HG03196 (cell line): ENCODE data around the gene OR2J2.
"Not testable (repeated sequence)": the region's sequence is repeated elsewhere in the genome, so short reads cannot be mapped to it uniquely, and the experiment has no call there.

Experiments used
- ATAC-seq: cut with Tn5 transposase; IDR thresholded peaks from one replicate; pipeline ENCODE4 v1.9.1; 2021; ENCODE audit not compliant: unreplicated experiment

The OR2J2 gene

DNA sequence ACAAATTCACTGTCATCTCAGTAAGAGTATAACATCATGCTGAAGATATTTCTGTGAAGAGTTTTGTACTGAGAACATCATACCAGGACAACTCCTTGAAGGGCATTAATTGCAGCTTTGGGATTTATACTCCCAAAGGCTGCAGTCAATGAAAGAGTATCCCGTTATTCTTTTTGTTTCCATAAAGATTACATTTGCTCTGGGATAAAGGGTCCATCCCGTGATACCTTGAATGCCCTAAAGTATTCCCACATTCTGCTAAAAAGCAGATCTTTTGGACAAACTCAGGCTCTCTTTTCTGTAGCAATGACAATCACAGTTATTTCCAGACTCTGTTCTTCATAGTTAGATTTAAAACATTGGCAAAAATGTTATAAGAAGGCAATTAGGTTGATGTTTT lies at the start of gene OR2J2:
OR2J2 (plus strand) TSS at position 301 of the 400 bp plus-strand sequence. CDS start 2,729 bp downstream, outside the sequence.
- not testable (repeated sequence) for ATAC-seq

DNA sequence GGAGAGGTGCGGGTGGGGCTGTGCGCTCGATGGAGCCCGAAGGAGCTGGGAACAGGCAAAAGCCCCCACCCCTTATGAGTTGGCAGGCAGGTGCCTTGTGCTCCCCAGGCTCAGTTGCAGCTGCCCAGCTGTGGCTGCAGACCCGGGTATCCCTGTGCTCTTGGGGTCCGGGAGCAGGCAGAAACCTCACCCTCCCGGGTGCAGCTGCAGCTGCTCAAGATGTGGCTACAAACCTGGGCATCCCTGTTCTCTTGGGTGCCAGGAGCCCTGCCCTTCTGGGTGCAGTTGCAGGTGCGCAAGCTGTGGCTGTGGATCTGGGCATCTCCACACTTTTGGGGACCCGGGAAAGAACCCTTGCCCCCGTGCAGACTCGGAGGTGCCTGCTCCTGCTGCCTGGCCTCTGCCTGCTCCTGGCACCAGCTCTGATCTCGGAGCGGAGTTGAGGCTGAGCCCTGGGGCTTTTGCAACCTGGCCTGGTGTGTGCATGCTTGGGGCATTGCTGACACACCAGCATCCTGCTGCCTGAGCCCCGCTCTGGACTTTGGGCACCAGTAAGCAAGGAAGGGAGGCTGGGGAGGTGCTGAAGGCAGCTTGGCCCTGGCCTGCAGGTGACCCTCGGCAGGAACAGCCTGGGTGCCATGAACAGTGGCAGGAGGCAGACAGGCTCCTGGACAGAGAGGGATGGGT lies 41.2 kb upstream of the OR2J2 start:
- ATAC-seq, result no peak

DNA sequence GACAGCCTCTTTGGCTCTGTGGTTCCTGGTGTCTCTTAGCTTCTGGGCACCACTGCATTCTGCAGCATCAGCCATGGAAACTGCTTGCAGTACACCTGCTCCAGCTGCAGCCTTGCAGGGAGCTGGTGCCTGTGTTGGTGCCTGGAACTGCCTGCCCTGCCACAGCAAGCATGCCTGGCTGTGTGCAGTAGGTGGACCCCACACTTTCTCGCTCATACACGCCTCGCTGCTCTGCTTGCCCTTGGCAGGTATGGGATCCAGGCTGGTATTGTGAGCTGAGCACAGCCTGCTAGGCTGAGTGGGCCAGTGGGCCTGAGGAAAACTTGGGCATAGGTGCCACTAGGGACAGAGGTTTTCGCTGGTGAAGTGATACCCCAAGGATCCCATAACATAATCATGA lies 40.1 kb upstream of the OR2J2 start:
- no peak for ATAC-seq

DNA sequence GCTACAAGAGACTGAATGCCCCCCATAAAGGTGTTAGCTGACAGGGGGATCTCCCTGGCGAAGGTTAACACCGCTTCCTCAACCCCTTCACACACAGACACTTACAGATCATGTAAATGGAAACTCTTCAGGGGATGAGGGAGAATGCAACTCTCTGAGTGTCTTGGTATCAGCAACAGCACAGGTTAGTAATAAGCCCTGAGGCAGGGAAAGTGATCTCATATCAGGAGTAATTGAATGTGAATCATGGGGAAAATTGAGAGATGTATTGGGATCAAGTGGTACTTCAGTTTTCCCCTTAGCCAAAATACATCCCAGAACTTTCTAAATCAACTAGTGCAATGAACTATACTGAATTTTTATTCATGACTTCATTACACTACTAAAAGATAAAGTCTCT lies 39.0 kb upstream of the OR2J2 start:
- ATAC-seq, result no peak

DNA sequence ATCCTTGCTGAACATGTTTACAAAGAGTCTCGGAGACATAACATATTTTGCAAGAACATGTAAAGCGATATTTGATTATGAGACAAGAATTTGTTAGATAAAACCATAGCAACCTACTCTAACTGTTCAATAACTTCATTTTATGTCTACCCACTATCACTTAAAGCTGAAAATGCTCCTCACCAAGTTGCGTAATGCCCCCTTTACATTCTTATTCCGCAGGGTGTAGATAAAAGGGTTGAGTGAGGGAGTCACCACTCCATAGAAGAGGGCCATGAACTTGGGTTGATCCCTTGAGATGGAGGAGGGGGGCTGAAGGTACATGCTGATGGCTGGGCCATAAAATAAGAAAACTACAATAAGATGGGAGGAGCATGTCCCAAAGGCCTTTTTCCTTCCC lies 33.0 kb upstream of the OR2J2 start:
- ATAC-seq, result no peak

DNA sequence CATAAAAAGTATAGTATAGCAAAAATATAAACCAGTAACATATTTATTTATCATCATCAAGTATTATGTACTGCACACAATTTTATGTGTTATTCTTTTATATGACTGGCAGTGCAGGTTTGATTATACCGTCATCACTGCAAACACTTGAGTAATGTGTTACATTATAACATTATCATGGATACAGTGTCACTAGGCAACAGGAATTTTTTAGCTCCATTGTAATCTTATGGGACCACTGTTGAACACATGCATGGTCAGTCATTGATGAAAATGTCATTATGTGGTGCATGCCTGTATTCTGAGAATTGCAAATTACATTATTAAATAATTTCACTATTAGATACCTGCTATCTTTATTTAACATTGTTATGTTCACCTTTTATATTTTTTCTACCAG lies 29.1 kb upstream of the OR2J2 start:
- ATAC-seq, result no peak

DNA sequence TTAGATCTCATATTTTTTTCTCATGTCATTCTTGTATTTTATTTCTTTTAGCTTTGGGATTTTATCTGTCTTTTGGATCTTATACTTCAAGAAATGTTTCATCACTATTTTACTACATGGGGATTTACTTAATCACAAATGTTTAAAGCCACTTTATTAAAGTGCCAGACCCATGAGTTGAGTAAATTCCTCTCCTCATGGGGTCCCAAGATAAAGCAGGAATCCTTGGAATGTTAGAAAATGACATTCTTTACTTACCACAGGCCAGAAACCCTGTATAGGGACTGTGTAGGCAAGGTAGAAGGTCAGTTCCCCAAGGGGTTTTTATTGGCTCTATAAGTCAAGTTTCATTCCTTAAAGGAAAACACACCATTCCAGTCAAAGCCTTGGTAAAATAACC lies 28.4 kb upstream of the OR2J2 start:
- ATAC-seq, result no peak

DNA sequence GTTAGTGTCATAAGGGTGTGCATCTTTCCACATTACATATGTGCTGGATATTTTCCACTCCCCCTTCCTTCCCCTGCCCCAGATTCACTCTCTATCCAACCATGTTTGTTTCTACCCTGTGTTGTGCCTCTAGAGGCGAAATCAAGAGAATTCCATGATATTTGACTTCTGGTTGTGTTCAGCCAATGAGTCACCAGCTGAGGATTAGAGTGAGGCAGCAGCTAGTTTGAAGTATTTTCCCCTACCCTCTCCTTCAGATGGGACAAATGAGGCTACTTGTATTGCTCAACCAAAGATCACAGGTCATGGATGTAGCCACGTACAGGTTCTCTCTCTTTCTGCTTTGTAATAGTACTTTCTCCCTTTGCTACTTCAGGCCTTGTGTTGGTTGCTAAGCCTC lies 24.5 kb upstream of the OR2J2 start:
- no peak for ATAC-seq

DNA sequence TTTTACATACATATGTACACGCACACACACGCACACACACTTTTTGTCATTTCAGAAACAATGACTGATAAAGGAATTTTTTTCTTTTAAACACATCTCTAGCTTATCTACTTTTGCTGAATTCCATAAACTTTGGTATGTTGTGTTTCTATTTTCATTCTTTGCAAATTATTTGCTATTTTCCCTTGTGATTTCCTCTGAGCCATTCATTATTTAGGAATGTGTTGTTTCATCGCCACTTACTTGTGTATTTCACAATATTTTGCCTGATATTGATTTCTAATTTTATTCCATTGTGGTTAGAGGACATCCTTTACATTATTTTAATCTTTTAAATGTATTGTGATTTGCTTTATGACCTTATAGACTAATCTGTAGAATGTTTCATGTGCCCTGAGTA lies 23.6 kb upstream of the OR2J2 start:
- no peak for ATAC-seq

DNA sequence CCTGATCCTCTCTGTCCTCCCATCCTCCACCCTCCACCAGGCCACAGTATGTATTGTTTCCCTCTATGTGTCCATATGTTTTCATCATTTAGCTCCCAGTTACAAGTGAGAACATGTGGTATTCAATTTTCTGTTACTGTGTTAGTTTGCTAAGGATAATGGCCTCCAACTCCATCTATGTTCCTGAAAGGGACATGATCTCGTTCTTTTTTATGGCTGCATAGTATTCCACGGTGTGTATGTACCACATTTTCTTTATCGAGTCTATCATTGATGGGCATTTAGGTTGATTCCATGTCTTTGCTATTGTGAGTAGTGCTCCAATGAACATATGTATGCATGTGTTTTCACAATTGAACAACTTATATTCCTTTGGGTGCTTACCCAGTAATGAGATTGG lies 21.3 kb upstream of the OR2J2 start:
- not testable (repeated sequence) for ATAC-seq

DNA sequence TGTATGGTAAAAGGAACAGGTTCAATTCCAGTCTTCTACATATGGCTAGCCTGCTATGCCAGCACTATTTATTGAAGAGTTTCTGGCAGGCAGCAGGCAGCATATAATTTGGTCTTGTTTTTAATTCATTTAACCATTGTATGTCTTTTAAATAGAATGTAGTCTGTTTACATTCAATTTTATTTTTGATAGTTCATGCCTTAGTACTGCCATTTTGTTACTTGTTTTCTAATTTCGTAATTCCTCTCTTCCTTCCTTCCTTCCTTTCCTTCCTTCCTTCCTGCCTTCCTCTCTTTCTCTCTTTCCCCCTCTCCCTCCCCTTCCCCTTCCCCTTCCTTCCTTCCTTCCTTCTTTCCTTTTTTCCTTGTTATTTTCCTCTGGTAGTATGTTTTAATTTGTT lies 17.6 kb upstream of the OR2J2 start:
- ATAC-seq, result no peak

DNA sequence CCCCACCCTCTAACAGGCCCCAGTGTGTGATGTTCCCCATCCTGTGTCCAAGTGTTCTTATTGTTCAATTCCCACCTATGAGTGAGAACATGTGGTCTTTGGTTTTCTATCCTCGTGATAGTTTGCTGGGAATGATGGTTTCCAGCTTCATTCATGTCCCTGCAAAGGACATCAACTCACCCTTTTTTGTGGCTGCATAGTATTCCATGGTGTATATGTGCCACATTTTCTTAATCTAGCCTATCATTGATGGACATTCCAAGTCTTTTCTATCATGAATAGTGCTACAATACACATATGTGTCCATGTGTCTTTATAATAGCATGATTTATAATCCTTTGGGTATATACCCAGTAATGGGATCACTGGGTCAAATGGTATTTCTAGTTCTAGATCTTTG lies 15.5 kb upstream of the OR2J2 start:
- not testable (repeated sequence) for ATAC-seq

DNA sequence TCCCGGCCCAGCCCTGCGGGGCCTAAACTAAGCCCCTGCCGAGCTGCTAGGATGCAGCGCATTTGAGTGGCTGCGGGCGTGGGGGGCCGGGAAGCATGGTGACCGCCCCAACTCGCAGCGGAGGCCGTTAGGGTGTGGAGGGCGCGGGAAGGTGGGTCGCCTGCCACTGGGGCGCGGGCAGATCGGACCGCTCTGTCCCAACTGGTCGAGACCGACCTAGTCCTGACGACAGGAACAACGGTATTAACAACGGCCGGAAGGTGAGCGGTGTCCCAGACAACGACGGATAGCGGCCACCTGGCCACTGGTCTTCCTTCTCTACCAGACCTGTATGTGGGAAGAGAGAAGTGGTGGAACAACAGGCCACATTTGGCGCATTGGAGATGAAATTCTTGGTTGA lies 10.8 kb upstream of the OR2J2 start:
- ATAC-seq, result not testable (repeated sequence)

DNA sequence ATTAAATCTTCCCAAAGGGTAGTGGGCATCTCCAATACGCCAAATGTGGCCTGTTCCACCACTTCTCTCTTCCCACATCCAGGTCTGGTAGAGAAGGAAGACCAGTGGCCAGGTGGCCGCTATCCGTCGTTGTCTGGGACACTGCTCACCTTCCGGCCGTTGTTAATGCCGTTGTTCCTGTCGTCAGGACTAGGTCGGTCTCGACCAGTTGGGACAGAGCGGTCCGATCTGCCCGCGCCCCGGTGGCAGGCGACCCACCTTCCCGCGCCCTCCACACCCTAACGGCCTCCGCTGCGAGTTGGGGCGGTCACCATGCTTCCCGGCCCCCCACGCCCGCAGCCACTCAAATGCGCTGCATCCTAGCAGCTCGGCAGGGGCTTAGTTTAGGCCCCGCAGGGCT lies 5.1 kb upstream of the OR2J2 start:
- ATAC-seq, result not testable (repeated sequence)

DNA sequence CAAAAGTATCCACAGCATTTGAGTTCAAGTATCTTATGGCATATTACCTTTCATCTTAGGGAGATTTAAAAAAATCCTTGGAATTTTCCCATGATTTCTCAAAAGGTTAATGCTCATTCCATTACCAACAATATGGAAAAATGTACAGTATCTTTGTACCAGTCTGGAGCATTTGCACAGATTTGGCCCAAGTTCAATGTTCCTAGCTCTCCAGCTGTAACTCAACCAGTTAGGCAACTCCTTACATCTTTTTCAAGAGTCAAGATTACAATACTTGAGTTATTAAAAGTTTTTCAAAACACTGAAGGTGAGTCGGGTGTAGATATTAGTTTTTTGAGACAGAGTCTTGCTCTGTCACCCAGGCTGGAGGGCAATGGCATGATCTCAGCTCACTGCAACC lies 1.0 kb downstream of the OR2J2 start:
- no peak for ATAC-seq

DNA sequence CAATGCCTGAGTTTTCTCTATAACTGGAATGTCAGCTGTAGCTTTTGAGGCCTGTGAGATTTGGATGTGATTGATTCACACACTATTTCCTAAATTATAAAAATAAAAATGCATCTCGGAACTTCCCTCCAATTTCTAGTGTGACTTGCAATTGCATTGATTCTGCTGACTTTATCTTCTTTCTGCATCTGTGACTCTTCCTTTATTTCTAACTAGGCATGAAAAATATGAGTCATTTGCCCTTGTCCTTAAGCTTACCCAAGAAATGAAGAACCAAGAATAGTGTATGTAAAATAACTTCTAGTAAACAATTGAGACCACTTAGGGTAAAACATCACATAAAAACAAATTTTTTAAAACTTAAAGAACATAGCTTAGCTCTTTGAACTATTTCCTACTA lies 12.9 kb downstream of the OR2J2 start:
- ATAC-seq, result no peak

DNA sequence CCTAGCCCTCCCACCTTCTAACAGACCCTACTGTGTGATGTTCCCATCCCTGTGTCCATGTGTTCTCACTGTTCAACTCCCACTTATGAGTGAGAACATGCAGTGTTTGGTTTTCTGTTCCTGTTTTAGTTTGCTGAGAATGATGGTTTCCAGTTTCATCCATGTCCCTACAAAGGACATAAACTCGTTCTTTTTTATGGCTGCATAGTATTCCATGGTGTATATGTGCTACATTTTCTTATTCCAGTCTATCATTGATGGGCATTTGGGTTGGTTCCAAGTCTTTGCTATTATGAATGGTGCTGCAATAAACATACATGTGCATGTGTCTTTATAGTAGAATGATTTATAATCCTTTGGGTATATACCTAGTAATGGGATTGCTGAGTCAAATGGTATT lies 18.0 kb downstream of the OR2J2 start:
- ATAC-seq, result not testable (repeated sequence)

DNA sequence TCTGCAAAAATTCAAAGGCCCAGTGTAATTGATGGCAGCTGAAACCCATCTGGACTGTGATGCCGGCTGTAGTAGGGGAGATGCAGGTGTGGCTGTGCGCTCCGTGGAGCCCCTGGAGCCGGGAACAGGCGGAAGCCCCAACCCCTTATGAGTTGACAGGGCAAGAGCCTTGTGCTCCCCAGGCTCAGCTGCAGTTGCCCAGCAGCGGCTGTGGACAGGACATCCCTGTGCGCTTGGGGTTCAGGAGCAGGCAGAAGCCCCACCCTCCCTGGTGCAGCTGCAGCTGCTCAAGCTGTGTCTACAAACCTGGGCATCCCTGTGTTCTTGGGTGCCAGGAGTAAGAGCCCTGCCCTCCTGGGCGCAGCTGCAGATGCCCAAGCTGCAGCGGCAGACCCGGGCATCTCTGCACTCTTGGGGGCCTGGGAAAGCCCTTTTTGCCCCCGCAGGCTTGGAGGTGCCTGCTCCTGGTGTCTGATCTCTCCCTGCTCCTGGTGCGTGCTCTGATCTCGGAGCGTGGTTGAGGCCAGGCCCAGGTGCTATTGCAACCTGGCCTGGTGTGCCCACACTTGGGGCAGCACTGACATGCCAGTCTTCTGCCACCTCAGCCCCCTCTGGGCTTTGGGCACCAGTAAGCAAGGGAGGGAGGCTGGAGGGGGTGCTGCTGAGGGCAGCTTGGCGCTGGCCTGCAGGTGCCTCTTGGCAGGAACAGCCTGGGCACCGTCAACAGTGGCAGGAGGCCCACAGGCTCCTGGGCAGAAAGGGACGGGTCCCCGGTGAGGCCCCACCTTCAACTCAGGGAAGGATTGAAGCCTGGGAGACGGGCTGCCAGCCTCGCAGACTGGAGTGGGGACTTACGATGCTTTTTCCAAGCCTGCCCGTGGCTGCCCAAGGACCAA lies 30.3 kb downstream of the OR2J2 start:
- no peak for ATAC-seq

DNA sequence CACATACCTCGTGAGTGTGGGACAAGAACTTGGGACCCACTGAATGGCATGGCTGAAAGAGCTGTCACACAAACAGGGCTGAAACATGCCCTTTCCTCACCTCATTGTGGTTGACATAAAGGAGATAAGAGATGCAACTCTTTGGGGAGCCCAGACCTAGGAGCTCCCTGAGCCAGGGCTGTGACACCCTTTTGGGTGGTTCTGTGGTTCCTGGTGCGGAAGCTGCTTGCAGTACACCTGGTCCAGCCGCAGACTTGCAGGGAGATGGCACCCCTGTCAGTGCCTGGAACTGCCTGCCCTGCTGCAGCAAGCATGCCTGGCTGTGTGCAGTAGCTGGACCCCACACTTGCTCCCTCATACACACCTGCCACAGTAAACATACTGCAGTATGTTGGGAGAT lies 31.3 kb downstream of the OR2J2 start:
- ATAC-seq, result no peak

DNA sequence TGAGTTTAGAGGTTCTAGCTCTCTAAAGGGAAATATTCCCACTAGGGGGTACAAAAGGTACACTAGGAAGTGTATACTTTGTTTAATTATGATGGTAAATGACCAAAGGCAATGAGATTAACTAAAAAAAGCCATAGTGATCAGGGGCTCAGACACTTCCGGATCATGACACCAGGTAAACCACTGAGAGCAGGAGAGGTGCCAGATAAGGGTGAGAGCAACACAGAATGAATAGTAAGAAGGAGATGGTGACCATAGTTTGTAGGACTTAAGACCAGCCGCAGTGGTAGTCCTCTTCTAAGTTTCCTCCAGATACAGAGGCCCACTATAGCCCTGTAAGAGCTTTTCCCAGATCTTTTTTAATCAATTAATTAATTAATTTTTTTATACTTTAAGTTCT lies 40.8 kb downstream of the OR2J2 start:
- ATAC-seq, result no peak

DNA sequence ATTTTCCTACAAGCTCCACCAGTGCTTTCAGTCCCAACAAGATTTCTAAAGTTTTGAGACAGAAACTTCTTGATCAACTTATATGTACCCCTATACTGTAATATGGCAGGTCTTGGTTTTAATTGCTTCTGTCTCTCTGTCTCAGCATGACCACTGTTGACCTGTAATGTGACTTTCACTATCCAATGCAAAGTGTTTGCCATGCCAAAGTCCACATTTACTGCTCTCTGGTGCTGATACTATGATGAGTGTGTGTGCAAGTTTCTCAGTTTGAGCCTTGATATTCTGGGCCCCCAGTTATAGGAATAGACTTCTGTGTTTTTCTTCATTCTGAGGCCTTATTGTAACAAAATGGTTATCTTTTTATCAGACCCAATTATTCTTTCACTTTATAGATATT lies 45.8 kb downstream of the OR2J2 start:
- no peak for ATAC-seq

DNA sequence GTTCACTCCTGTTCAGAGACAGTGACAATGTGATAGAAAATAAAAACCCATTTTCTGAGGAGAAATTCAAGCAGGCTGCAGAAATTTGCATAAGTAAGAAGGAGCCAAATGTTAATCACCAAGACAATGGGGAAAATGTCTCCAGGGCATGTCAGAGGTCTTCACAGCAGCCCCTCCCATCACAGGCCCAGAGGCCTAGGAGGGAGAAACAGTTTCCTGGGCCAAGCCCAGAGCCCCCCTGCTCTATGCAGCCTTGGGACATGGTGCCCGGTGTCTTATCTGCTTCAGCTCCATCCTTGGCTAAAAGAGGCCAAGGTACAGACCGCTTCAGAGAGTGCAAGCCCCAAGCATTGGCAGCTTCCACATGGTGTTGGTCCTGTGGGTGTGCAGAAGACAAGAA lies 46.5 kb downstream of the OR2J2 start:
- not testable (repeated sequence) for ATAC-seq
